ENCODE results near the gene ROBO4.

The ROBO4 gene

GRCh38 chr11:124896071-124896750 lies 1.5 kb downstream of the ROBO4 start:
- no peak overlapping the region for H3K4me3 ChIP-seq (replicated peaks; ENCODE audit: low read depth, low read length)
- DNase-seq (ENCODE audit: extremely low read depth, low read depth), result no peak
- TF ChIP-seq CTCF (IDR thresholded peaks at IDR 0.05; ENCODE audit: low read depth, low read length, missing control alignments), result no peak

- TF ChIP-seq CTCF (IDR thresholded peaks at IDR 0.05; ENCODE audit: low read depth, low read length, missing control alignments), result no peak
- no peak for DNase-seq (ENCODE audit: extremely low read depth, low read depth)
- no peak overlapping the region for H3K4me3 ChIP-seq (replicated peaks; ENCODE audit: low read depth, low read length)
These were observed 2.1 kb downstream of the ROBO4 start for GRCh38 chr11:124895471-124895971.

- no peak for TF ChIP-seq CTCF (IDR thresholded peaks at IDR 0.05; ENCODE audit: low read depth, low read length, missing control alignments)
- no peak overlapping the region for H3K4me3 ChIP-seq (replicated peaks; ENCODE audit: low read depth, low read length)
- DNase-seq (ENCODE audit: extremely low read depth, low read depth), result no peak
These were observed 2.8 kb downstream of the ROBO4 start for GRCh38 chr11:124894606-124895430.

- DNase-seq (ENCODE audit: extremely low read depth, low read depth), result no peak
- no peak overlapping the region for H3K4me3 ChIP-seq (replicated peaks; ENCODE audit: low read depth, low read length)
- no peak for TF ChIP-seq CTCF (IDR thresholded peaks at IDR 0.05; ENCODE audit: low read depth, low read length, missing control alignments)
These were observed 3.8 kb downstream of the ROBO4 start for GRCh38 chr11:124893781-124894401.

- H3K4me3 ChIP-seq (replicated peaks; ENCODE audit: low read depth, low read length), result no peak overlapping the region
- no peak for DNase-seq (ENCODE audit: extremely low read depth, low read depth)
- no peak for TF ChIP-seq CTCF (IDR thresholded peaks at IDR 0.05; ENCODE audit: low read depth, low read length, missing control alignments)
These were observed 4.8 kb downstream of the ROBO4 start for GRCh38 chr11:124892750-124893454.

- no peak overlapping the region for H3K4me3 ChIP-seq (replicated peaks; ENCODE audit: low read depth, low read length)
- no peak for TF ChIP-seq CTCF (IDR thresholded peaks at IDR 0.05; ENCODE audit: low read depth, low read length, missing control alignments)
- no peak for DNase-seq (ENCODE audit: extremely low read depth, low read depth)
These were observed 5.5 kb downstream of the ROBO4 start for GRCh38 chr11:124892146-124892545.
